ACC112 (cell line): ENCODE data around the gene SLC39A1.

Experiments
- H2AFZ ChIP-seq: fragments of 200-600 bp; sonication (generic); one replicate; pipeline ENCODE4 v1.6.0; 2017; ENCODE audit warnings: antibody characterized with exemption, low read length; ENCODE audit not compliant: unreplicated experiment
- H3K27ac ChIP-seq: fragments of 200-600 bp; sonication (generic); 2 replicates; pipeline ENCODE4 v1.5.1; 2014; ENCODE audit warnings: low read depth, mild to moderate bottlenecking, antibody characterized with exemption, low read length, moderate library complexity
- H3K27me3 ChIP-seq: fragments of 200-600 bp; sonication (generic); 2 replicates; pipeline ENCODE4 v1.6.1; 2014; ENCODE audit warnings: mild to moderate bottlenecking, antibody characterized with exemption, low read length, moderate library complexity, mixed read lengths; ENCODE audit not compliant: insufficient read depth
- H3K36me3 ChIP-seq: fragments of 200-600 bp; sonication (generic); 2 replicates; pipeline ENCODE4 v1.6.1; 2016; ENCODE audit warnings: mild to moderate bottlenecking, antibody characterized with exemption, low read length, moderate library complexity, mixed read lengths; ENCODE audit not compliant: insufficient read depth
- H3K4me1 ChIP-seq: fragments of 200-600 bp; sonication (generic); one replicate; pipeline ENCODE4 v1.6.1; 2016; ENCODE audit warnings: low read length, mixed read lengths; ENCODE audit not compliant: insufficient read depth, unreplicated experiment, control insufficient read depth
- H3K4me3 ChIP-seq: fragments of 200-600 bp; sonication (generic); 2 replicates; pipeline ENCODE4 v1.5.1; 2014; ENCODE audit warnings: mild to moderate bottlenecking, low read depth, low read length
- H3K79me2 ChIP-seq: fragments of 200-600 bp; sonication (generic); one replicate; pipeline ENCODE4 v1.6.0; 2016; ENCODE audit warnings: low read length; ENCODE audit not compliant: control insufficient read depth, unreplicated experiment, insufficient read depth

Gene SLC39A1

DNA sequence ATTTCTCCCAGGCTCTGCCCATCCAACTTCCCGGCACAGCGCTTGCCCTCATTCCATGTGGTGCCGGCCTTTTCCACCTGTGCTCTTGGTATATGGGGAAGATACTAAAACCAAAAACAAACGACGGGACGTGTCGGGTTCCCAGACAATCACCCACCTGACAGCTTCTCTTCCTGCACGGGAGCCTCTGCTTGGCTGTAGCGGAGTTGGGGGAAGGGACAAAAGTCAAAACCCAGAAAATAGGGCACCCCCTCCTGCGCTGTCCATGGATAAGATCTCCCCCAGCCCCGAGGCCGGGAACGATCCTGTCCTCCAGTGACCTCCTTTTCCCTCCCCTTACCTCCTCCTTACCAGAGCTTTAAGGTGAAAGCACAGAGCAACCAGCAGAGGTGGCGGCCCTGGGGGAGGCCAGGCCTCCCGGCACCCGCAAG, 13.5 kb upstream of the SLC39A1 start:
- Histone ChIP-seq H3K27ac (peak overlapping the region; percentile 36; the same call in 1 of the 2 replicates), H3K4me1 (peaks cover 14% of the 10 kb centered on the region), H3K27me3 (no peaks in the 10 kb centered on the region), H3K79me2 (peaks cover 19% of the 10 kb centered on the region), H3K36me3 (peaks cover 15% of the 10 kb centered on the region), H2AFZ (peak overlapping the region; percentile 61), H3K4me3 (peak overlapping the region; percentile 89)

DNA sequence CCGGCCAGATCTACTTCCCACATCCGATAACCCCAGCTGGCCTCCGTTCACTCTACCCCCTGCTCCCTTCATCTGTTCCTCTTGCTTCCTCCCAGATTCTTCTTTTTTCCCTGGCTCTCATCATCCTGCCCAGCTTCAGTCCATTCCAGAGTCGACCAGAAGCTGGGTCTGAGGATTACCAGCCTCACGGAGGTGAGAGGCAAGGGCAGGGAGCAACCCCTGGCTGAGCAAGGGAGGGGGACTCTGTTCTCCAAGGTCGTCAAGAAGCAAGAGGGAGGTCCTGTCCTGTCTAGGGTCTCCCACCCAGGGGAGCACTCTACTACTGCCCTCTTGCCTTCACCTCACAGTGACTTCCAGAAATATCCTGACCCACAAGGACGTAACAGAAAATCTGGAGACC, 10.2 kb upstream of the SLC39A1 start:
- H3K79me2 ChIP-seq: peaks cover 19% of the 10 kb centered on the region

DNA sequence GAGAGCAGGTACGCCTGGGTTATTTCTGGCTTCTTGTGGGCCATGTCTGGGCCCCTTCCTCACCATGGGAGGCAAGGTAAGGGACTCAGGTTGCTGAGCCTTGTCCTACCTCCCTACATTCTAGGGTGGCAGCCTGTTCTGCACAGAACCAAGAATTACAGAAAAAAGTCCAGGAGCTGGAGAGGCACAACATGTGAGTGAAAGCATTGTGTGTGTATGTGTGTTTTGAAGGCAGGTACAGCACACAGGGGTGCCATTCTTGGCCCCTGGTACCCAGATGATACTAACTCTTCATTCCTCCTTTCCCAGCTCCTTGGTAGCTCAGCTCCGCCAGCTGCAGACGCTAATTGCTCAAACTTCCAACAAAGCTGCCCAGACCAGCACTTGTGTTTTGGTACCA, 9.7 kb upstream of the SLC39A1 start:
- Histone ChIP-seq H2AFZ (no peak overlapping the region), H3K27ac (no peak overlapping the region), H3K36me3 (peaks cover 10% of the 10 kb centered on the region; the same call in 1 of the 2 replicates), H3K79me2 (peaks cover 19% of the 10 kb centered on the region), H3K27me3 (no peaks in the 10 kb centered on the region), H3K4me1 (peaks cover 18% of the 10 kb centered on the region), H3K4me3 (no peak overlapping the region)

More for the DNA sequence above, 10.2 kb upstream of the SLC39A1 start:
- Histone ChIP-seq H3K27me3 (no peaks in the 10 kb centered on the region), H2AFZ (no peak overlapping the region), H3K36me3 (peaks cover 10% of the 10 kb centered on the region; the same call in 1 of the 2 replicates), H3K27ac (no peak overlapping the region), H3K4me1 (peaks cover 18% of the 10 kb centered on the region), H3K4me3 (no peak overlapping the region)

DNA sequence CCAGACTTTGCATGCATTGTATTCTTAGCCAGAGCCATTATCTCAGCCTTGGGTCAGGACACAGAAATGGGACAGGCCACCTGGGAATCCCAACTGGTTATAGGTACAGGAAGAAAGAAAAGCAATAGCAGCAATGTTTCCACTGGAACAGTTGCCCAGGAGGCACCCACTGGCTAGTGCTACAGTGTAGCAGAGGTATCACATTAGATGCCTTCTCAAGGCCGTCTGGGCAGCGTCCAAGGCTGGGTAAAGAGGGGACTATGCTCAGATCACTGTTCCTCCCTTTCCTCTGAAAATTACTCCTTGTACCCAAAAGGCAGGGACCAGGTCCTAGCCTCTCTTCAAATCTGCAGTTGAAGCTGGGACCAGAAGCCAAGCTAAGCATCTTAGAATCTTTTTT, 7.0 kb upstream of the SLC39A1 start:
- no peak overlapping the region for H3K4me3 ChIP-seq
- no peaks in the 10 kb centered on the region for H3K27me3 ChIP-seq
- H3K36me3 ChIP-seq: peaks cover 10% of the 10 kb centered on the region; the same call in 1 of the 2 replicates
- no peak overlapping the region for H3K27ac ChIP-seq
- peaks cover 11% of the 10 kb centered on the region for H3K4me1 ChIP-seq
- H3K79me2 ChIP-seq: peaks cover 7% of the 10 kb centered on the region
- no peak overlapping the region for H2AFZ ChIP-seq

DNA sequence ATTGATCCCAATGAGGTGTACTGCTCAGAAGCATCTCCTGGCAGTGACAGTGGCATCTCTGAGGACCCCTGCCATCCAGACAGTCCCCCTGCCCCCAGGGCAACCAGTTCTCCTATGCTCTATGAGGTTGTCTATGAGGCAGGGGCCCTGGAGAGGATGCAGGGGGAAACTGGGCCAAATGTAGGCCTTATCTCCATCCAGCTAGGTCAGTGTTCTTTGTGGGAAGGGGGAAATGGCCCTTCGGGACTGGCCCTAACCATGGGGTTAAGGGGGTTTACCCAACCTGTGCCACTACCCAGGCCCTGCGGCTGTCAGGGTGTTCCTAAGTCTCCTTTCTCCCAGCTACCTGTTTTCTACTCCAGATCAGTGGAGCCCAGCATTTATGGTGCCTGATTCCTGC, 5.6 kb upstream of the SLC39A1 start:
- Histone ChIP-seq H3K27me3 (no peaks in the 10 kb centered on the region), H2AFZ (no peak overlapping the region), H3K4me1 (peaks cover 11% of the 10 kb centered on the region), H3K4me3 (peak overlapping the region; percentile 81), H3K27ac (no peak overlapping the region), H3K79me2 (peaks cover 7% of the 10 kb centered on the region), H3K36me3 (0 out of 2 replicates have a peak, but pooled peaks cover under 1% of the 10 kb centered on the region)

DNA sequence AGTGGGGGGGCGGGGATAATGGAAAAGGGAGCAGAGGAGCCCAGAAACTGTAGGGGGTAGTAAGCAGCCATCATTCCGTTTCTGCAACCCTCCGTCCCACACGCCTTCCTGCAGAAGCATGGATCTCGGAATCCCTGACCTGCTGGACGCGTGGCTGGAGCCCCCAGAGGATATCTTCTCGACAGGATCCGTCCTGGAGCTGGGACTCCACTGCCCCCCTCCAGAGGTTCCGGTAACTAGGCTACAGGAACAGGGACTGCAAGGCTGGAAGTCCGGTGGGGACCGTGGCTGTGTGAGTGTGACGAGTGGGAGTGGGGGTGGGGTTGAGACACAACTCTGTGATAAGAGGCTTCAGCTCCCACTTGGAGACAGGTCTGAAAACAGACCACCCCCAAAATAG, 5.1 kb upstream of the SLC39A1 start:
- Histone ChIP-seq H3K4me3 (peak overlapping the region; percentile 81), H3K36me3 (no peaks in the 10 kb centered on the region), H3K27me3 (no peaks in the 10 kb centered on the region), H3K4me1 (peaks cover 11% of the 10 kb centered on the region), H2AFZ (peak overlapping the region; percentile 78), H3K79me2 (peaks cover 7% of the 10 kb centered on the region), H3K27ac (no peak overlapping the region)

DNA sequence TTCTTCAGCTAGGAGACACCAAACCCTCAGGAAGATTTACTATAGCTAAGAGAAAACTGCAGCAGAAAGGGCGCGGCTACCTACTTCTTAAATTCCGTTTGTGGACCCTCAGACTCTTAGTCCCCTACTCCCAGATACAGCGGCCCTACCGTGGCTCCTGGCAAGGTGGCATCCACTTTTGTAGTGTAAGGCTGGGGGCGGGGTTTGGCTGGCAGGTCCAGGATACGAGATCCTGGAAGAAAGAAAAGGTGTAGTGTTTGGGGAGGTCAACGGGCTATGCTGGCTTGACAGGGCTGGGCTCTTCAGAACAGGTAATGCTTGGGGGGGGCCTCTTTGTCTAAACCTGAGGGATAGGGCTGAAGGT, 4.6 kb upstream of the SLC39A1 start:
- Histone ChIP-seq H3K79me2 (peaks cover 9% of the 10 kb centered on the region), H2AFZ (peak overlapping the region; percentile 78)

DNA sequence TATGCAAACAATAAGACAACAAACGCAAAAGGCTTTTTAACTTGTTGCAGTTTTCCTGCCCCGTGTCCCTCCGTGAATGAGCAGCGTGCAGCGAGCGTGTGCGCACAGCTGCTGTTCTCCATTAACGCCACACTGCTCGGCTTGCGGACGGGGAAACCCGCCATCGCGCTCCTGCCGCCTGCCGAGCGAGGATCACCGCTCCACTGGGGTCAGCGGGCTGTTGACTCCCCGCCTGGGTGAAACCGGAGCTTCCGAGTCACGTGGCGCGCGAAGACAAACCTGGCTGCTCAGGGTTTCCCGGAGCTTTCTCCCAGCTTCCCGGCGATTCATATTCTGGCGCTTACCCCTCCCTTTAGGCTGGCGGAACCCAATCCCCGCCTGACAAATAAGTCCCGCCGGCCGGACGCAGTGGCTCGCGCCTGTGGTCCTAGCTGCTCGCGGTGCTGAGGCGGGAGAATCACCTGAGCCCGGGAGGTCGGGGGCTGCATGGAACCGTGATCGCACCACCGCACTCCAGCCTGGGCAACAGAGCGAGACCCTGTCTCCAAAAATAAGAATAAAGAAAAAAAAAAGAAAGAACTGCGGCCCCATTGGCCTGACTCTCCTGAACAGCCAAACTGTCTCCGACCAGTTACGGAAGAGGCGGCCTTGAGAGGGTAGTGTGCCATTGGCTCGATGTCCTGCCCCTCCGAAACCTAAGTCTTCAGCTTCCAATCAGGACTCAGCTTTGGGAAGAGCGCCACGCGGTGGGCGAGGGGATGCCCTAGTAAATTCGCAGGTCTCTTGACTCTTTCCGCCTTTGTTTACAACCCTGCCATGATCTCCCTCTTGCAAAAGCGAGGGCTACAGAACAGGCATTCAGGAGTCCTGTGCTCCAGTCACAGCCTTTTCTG, 4.0 kb upstream of the SLC39A1 start, which contains the start of gene CREB3L4:
Gene CREB3L4, plus strand, starts transcription at position 796 of the 893 bp plus-strand sequence. CDS start 624 bp downstream, outside the sequence.
- peaks cover 15% of the 10 kb centered on the region for H3K79me2 ChIP-seq
- peak within 1 kb of the TSS; percentile 76 for H3K27ac ChIP-seq
- peak within 1 kb of the TSS; percentile 78 for H2AFZ ChIP-seq
- peak within 1 kb of the TSS; percentile 81 for H3K4me3 ChIP-seq
- no peaks in the 10 kb centered on the region for H3K36me3 ChIP-seq
- H3K27me3 ChIP-seq: no peaks in the 10 kb centered on the region
- peaks cover 12% of the 10 kb centered on the region for H3K4me1 ChIP-seq

More for the DNA sequence above, 4.6 kb upstream of the SLC39A1 start:
- H3K4me3 ChIP-seq: peak overlapping the region; percentile 81
- no peaks in the 10 kb centered on the region for H3K36me3 ChIP-seq
- H3K4me1 ChIP-seq: peaks cover 11% of the 10 kb centered on the region
- H3K27ac ChIP-seq: no peak overlapping the region
- H3K27me3 ChIP-seq: no peaks in the 10 kb centered on the region

DNA sequence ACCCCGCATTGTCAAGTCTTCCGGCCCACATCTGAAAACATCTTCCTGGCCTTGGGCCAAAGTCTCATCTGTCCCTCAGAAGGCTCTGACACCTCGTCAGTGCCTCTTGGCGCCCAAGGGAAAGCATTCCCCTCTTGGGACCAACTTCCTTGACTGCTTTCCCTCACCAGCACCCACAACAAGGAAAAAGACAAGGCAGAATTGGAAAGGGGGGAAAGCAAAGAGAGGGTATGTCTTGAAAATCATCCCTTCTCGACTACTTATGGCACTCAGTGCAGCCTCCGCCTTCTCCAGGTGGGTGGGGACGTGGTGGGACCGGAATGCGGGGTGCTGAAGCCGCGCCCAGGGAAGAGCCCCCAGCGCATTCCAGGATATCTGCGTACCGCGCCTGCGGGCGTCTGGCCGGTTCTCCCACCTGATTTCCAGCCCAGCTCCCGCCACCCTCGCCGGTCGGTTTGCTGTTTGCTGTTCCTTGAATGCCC, 554 bp upstream of the SLC39A1 start:
- no peaks in the 10 kb centered on the region for H3K36me3 ChIP-seq
- peak overlapping the region; percentile 86 for H3K27ac ChIP-seq
- peaks cover 27% of the 10 kb centered on the region for H3K79me2 ChIP-seq
- peak overlapping the region; percentile 16 for H2AFZ ChIP-seq
- H3K27me3 ChIP-seq: no peaks in the 10 kb centered on the region
- peaks cover 25% of the 10 kb centered on the region for H3K4me1 ChIP-seq
- peak overlapping the region; percentile 89 for H3K4me3 ChIP-seq

DNA sequence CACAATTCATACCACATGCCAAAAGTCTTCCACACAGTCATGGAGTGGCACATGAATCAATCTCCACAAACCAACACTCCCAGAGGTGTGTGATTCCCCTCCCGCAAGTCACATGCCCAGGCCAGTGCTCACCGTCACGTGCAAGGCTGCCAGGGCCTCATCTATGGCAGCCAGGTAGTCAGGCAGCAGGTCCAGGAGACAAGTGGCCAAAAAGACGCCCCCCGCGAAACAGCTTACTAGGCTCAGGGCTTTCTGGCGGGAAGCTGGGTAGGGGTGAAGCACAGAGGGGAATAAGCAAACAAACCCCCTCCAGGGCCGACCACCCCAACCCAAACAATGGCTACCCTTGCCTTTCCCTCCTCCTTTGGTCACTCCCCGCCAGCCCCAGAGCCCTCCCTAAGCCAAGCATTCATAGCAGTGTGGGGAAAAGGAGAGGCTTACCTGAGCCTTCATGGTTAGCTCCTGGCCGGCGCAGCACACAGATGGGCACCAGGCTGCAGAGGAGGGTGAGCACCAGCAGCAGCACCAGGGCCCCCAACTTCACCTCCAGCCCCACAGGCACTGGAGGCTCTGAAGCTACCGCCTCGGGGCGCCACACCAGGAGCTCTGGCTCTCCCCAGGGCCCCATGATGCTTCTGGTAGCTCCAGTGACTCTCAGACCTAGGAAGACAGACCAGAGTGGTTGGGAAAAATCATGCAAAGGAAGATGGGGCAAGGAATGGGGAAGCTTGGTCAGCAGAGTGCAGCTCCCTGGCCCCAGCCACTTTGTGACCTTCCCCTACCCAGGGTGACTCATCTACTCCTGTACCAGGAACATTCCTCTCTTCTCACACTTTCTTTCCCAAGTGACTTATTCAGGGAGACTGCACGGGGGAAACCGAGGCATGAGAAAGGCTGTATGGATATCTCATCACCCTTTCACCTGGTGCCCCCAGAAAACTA, 978 bp downstream of the SLC39A1 start:
- H3K4me3 ChIP-seq: peak overlapping the region; percentile 89
- peak overlapping the region; percentile 48 for H2AFZ ChIP-seq
- peaks cover 36% of the 10 kb centered on the region for H3K79me2 ChIP-seq
- H3K27ac ChIP-seq: peak overlapping the region; percentile 86
- H3K4me1 ChIP-seq: peaks cover 21% of the 10 kb centered on the region
- no peaks in the 10 kb centered on the region for H3K36me3 ChIP-seq
- no peaks in the 10 kb centered on the region for H3K27me3 ChIP-seq
